ENCODE measurements around the gene DCLK3.
A peak's percentile ranks its signal among the peaks of the same experiment; 100 is the strongest.

Gene DCLK3

GRCh38 chr3:36729204-36730056, 34.9 kb downstream of the DCLK3 start:
- peak; percentile 37 for DNase-seq (ENCODE audit: low read depth)
- peak; percentile 72 for TF ChIP-seq CTCF (IDR thresholded peaks at IDR 0.05; ENCODE audit: control insufficient read depth, insufficient read depth, low read depth, low read length, missing control alignments)
- H3K4me3 ChIP-seq (ENCODE audit: control insufficient read depth, low read depth, low read length): no peak overlapping the region

GRCh38 chr3:36714343-36715086, 49.8 kb downstream of the DCLK3 start:
- peak; percentile 39 for DNase-seq (ENCODE audit: low read depth)
- peak; percentile 35 for TF ChIP-seq CTCF (IDR thresholded peaks at IDR 0.05; ENCODE audit: control insufficient read depth, insufficient read depth, low read depth, low read length, missing control alignments)
- no peak overlapping the region for H3K4me3 ChIP-seq (ENCODE audit: control insufficient read depth, low read depth, low read length)

GRCh38 chr3:36713904-36714303, 50.4 kb downstream of the DCLK3 start:
- no peak for DNase-seq (ENCODE audit: low read depth)
- H3K4me3 ChIP-seq (ENCODE audit: control insufficient read depth, low read depth, low read length): no peak overlapping the region
- no peak for TF ChIP-seq CTCF (IDR thresholded peaks at IDR 0.05; ENCODE audit: control insufficient read depth, insufficient read depth, low read depth, low read length, missing control alignments)

- no peak overlapping the region for H3K4me3 ChIP-seq (ENCODE audit: control insufficient read depth, low read depth, low read length)
- DNase-seq (ENCODE audit: low read depth): no peak
- no peak for TF ChIP-seq CTCF (IDR thresholded peaks at IDR 0.05; ENCODE audit: control insufficient read depth, insufficient read depth, low read depth, low read length, missing control alignments)
Observed at GRCh38 chr3:36710606-36711005, 53.7 kb downstream of the DCLK3 start.

- TF ChIP-seq CTCF (IDR thresholded peaks at IDR 0.05; ENCODE audit: control insufficient read depth, insufficient read depth, low read depth, low read length, missing control alignments): no peak
Observed at GRCh38 chr3:36709826-36710365, 54.5 kb downstream of the DCLK3 start.

GRCh38 chr3:36709281-36709680, 55.1 kb downstream of the DCLK3 start:
- TF ChIP-seq CTCF (IDR thresholded peaks at IDR 0.05; ENCODE audit: control insufficient read depth, insufficient read depth, low read depth, low read length, missing control alignments): no peak
- no peak overlapping the region for H3K4me3 ChIP-seq (ENCODE audit: control insufficient read depth, low read depth, low read length)
- DNase-seq (ENCODE audit: low read depth): no peak

More at GRCh38 chr3:36709826-36710365, 54.5 kb downstream of the DCLK3 start:
- H3K4me3 ChIP-seq (ENCODE audit: control insufficient read depth, low read depth, low read length): no peak overlapping the region
- DNase-seq (ENCODE audit: low read depth): no peak
